T-helper 22 cell (primary cell): ENCODE measurements around the gene CADPS2.

Experiments used
- DNase-seq: peaks from one replicate; pipeline ENCODE4 v3.0.0-alpha.2; 2020; ENCODE audit warnings: low read depth

The CADPS2 gene

DNA sequence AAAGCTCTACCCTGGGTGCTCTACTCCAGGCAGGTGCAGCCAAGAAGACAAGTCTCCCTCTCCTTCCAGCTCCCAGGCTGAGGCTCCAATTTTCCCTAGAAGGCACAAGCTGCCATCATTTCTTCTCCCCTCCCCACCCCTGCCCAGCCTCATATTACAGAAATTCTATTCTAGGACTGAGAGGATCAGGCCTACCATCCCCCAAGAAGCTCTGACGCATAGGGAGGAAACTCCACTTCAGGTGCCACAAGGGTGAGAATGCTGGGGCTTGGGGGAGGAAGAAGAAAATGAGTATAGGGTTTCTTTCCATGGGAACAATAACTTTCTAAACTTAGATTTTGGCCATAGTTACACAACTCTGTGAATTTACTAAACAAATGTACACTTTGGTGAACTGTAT lies 617.0 kb downstream of the CADPS2 start:
- no peak for DNase-seq
